Spleen (tissue), 11 donors: Measurements from ENCODE around the gene CSNK1E. TPM values are rescaled to one million over a fixed set of nuclear protein-coding genes. Genes with fewer than 3 reads are reported as not detected.

Experiments used
- DNase-seq: peaks from one replicate; pipeline ENCODE4 v3.0.0-alpha.2; 2020
- H3K27ac ChIP-seq, 8 donors: fragments of 200-600 bp; sonication (generic) in 7 of 8; 1 replicate in 4 of 8; 2 replicates in 4 of 8; pipeline versions ENCODE4 v1.5.0 to v1.8.0; 2016 to 2021; ENCODE audit warnings: inconsistent platforms in 4 of 8, mild to moderate bottlenecking in 4 of 8, moderate library complexity in 1 of 8
- H3K27me3 ChIP-seq, 7 donors: fragments of 200-600 bp; sonication (generic) in 6 of 7; replicated peaks in 1 of 7; 1 replicate in 4 of 7; 2 replicates in 3 of 7; pipeline versions ENCODE4 v1.5.0 to v1.8.0; 2016 to 2021; ENCODE audit warnings: inconsistent platforms in 3 of 7, mild to moderate bottlenecking in 1 of 7
- H3K36me3 ChIP-seq, 6 donors: fragments of 200-600 bp; sonication (generic) in 5 of 6; 1 replicate in 4 of 6; 2 replicates in 2 of 6; pipeline versions ENCODE4 v1.5.0 to v1.8.0; 2016 to 2021; ENCODE audit warnings: inconsistent platforms in 2 of 6
- H3K4me1 ChIP-seq, 6 donors: fragments of 200-600 bp; sonication (generic) in 5 of 6; 1 replicate in 3 of 6; 2 replicates in 3 of 6; pipeline versions ENCODE4 v1.5.0 to v1.8.0; 2016 to 2021; ENCODE audit warnings: inconsistent platforms in 3 of 6
- H3K4me3 ChIP-seq, 8 donors: fragments of 200-600 bp; sonication (generic) in 7 of 8; 1 replicate in 4 of 8; 2 replicates in 4 of 8; pipeline versions ENCODE4 v1.5.0 to v1.8.0; 2016 to 2021; ENCODE audit warnings: inconsistent platforms in 4 of 8, mild to moderate bottlenecking in 4 of 8, moderate library complexity in 2 of 8
- H3K9me3 ChIP-seq, 8 donors: fragments of 200-600 bp; sonication (generic) in 7 of 8; 1 replicate in 4 of 8; 2 replicates in 4 of 8; pipeline versions ENCODE4 v1.5.0 to v1.8.0; 2016 to 2021; ENCODE audit warnings: inconsistent platforms in 4 of 8
- POLR2A ChIP-seq, 3 donors: fragments of 450-650 bp; IDR thresholded peaks; one replicate each; pipeline ENCODE4 v1.5.1; 2017; ENCODE audit warnings: antibody characterized with exemption in 3 of 3, mild to moderate bottlenecking in 1 of 3
- POLR2AphosphoS5 ChIP-seq, 3 donors: sonication (generic); formaldehyde crosslinking; IDR thresholded peaks; one replicate each; pipeline ENCODE4 v1.5.1; 2017; ENCODE audit warnings: antibody characterized with exemption in 3 of 3
- WGBS, 5 donors: extraction: QIAGEN DNeasy Blood & Tissue Kit in 3 of 5; methylation state at CpG; one replicate each; pipeline versions ENCODE4 v1.1.5 to v1.1.7; 2013 to 2018; 5-methylcytosine and 5-hydroxymethylcytosine counted together
- intact Hi-C: fragments of 100-400 bp; cut with DNase I; formaldehyde crosslinking; loops from one replicate; pipeline ENCODE4 v1.15.0; 2023; ENCODE audit warnings: low total_unique reads
- polyA plus RNA-seq, 3 donors: library from polyadenylated mRNA; stranded (reverse); fragments of 200-250 nt; gene quantifications; one replicate each; pipeline ENCODE4 v1.2.1, GENCODE V29; 2013
- total RNA-seq, 7 donors: library from RNA; depleted of rRNA in 3 of 7; stranded (reverse); fragments of >200 nt in 3 of 7; fragmentation: NEBNext Ultra II Directional in 4 of 7; extraction: Animal tissue kit (Norgen Biotek cat#: 25700) in 4 of 7; gene quantifications; one replicate each; pipeline versions ENCODE4 v1.1.0 to v1.2.1, GENCODE V29; 2016 to 2021
- TF ChIP-seq, protein P1 (sequence below), 11 experiments: fragments of 200-600 bp in 7 of 11; fragments of 450-650 bp in 4 of 11; sonication (generic) in 4 of 11; IDR thresholded peaks in 8 of 11; conservative IDR thresholded peaks in 3 of 11; 1 replicate in 7 of 11; 2 replicates in 4 of 11; pipeline versions ENCODE4 v1.4.0 to v1.8.0; 2016 to 2021; ENCODE audit warnings: antibody characterized with exemption in 11 of 11, inconsistent platforms in 4 of 11, mild to moderate bottlenecking in 1 of 11
- donor health status: healthy with polysubstance abuse.
- donor health status: DM: no; HTN: no; CAD: no; lungs with moderate emphysema.
- donor health status: DM: no; HTN: no; CAD: no.
- donor health status: Bipolar disorder and iron deficiency.
- donor health status: healthy.
- donor health status: DM: no; HTN: no; CAD: no.
- donor health status: DM: yes; HTN: yes; CAD: no.

The CSNK1E gene
- total and polyA plus RNA-seq, 10 donors = 32.8 to 157 (median 103) TPM

DNA sequence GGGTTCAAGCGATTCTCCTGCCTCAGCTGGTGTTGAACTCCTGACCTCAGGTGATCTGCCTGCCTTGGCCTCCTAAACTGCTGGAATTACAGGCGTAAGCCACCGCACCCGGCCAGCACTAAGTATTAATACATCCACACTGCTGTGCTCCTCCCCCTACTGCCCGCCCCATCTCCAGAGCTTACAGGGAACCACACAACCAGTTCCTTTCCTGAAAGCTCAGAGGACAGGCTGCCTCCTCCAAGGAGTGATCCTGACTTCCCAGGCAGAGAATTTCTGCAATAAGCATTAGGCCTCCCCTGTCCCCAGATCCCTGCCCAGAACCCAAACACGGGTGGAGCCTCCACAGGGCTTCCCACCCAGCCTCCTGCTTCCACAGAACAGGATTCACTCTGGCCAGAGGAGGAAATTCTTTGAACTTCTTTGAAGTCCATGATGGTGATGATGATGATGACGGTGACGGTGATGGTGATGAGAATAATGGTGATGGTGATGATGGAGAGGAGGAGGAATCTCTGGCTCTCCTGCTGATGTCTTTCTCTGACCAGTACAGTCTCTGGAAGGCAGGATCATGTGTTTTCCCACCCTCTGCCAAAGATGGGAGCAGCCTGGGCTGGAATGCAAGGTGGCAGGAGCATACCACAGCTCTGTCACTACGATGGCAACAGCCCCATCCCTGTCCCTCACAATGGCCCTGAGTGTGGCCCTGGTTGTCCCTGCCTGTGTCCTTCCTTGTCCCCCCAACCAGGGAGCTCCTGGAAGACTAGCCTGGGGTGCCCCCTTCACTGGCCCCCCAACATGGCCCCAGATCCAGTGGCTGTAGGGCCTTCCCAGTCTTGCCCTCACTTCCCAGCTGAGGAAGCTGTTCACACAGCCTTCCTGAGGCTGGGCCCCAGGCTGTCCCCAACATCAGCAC lies 33.5 kb upstream of the CSNK1E start:
- peak; percentile 34 for DNase-seq
- 86 to 93% (median 89%) methylated on average over 9 of the region's 9 CpGs for WGBS, 5 donors
- Histone ChIP-seq H3K36me3 (peaks cover 0 to 38% (median 6%) of the 10 kb centered on the region in 6 donors), H3K4me1 (peaks cover 0 to 15% (median 8%) of the 10 kb centered on the region in 6 donors), H3K4me3 (no peak overlapping the region), H3K27ac (no peak overlapping the region), H3K9me3 (no peaks in the 10 kb centered on the region), H3K27me3 (peaks cover 0 to 15% (median 0%) of the 10 kb centered on the region in 7 donors)
- intact Hi-C loops = loop anchor here (5.0 kb wide), 2 partner anchors 238 to 298 kb away; partner anchors contain the start of gene BAIAP2L2
- TF ChIP-seq, protein P1, sequence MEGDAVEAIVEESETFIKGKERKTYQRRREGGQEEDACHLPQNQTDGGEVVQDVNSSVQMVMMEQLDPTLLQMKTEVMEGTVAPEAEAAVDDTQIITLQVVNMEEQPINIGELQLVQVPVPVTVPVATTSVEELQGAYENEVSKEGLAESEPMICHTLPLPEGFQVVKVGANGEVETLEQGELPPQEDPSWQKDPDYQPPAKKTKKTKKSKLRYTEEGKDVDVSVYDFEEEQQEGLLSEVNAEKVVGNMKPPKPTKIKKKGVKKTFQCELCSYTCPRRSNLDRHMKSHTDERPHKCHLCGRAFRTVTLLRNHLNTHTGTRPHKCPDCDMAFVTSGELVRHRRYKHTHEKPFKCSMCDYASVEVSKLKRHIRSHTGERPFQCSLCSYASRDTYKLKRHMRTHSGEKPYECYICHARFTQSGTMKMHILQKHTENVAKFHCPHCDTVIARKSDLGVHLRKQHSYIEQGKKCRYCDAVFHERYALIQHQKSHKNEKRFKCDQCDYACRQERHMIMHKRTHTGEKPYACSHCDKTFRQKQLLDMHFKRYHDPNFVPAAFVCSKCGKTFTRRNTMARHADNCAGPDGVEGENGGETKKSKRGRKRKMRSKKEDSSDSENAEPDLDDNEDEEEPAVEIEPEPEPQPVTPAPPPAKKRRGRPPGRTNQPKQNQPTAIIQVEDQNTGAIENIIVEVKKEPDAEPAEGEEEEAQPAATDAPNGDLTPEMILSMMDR (IDR thresholded peaks at IDR 0.05 in 8 of 11, conservative IDR thresholded peaks at IDR 0.05 in 3 of 11) = no peak
- TF ChIP-seq POLR2AphosphoS5 (IDR thresholded peaks at IDR 0.05) (no peak), POLR2A (IDR thresholded peaks at IDR 0.05) (no peak)

DNA sequence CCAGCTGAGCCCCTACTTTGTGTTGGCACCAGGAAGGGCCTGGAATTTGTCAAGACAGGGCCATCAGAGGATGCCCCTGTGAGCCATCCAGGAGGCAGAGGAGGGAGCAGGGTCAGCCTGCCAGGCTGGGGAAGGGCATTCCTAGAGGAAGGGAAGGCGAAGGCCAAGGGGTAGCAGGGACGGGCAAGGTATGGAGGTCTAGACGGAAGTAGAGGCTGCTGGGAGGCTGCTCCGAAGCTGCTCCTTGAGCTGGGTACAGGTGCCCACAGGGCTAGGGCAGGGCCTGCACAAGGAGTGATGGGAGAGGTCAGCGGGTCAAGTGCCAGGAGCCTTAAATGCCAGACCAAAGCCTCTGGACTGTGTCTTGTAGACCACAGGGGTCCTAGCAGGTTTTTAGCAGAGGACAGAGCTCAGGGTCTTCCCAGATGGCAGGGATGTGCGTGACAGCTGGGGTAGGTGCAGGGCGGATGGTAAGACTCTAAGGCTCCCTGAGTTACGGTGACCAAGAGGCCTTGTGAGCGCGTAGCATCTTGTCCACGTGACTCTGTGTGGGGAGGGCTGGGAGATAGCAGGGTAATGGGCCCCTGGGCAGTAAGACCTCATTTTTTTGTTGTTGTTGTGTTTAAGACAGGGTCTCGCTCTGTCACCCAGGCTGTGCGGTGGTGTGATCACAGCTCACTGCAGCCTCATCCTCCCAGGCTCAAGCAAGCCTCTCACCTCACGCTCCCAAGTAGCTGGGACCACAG lies 31.7 kb upstream of the CSNK1E start:
- H3K27ac ChIP-seq = no peak overlapping the region
- WGBS, 5 donors = 79 to 90% (median 84%) methylated on average over 14 of the region's 14 CpGs
- peaks cover 0 to 21% (median 0%) of the 10 kb centered on the region in 6 donors for H3K36me3 ChIP-seq
- no peak for TF ChIP-seq POLR2AphosphoS5 (IDR thresholded peaks at IDR 0.05)
- TF ChIP-seq POLR2A (IDR thresholded peaks at IDR 0.05) = no peak
- TF ChIP-seq, protein P1 (IDR thresholded peaks at IDR 0.05 in 8 of 11, conservative IDR thresholded peaks at IDR 0.05 in 3 of 11) = no peak
- H3K9me3 ChIP-seq = no peaks in the 10 kb centered on the region
- intact Hi-C loops = no loop called here
- H3K4me3 ChIP-seq = no peak overlapping the region
- peaks cover 0 to 14% (median 8%) of the 10 kb centered on the region in 6 donors for H3K4me1 ChIP-seq
- peak; percentile 56 for DNase-seq
- peaks cover 0 to 19% (median 0%) of the 10 kb centered on the region in 7 donors for H3K27me3 ChIP-seq

DNA sequence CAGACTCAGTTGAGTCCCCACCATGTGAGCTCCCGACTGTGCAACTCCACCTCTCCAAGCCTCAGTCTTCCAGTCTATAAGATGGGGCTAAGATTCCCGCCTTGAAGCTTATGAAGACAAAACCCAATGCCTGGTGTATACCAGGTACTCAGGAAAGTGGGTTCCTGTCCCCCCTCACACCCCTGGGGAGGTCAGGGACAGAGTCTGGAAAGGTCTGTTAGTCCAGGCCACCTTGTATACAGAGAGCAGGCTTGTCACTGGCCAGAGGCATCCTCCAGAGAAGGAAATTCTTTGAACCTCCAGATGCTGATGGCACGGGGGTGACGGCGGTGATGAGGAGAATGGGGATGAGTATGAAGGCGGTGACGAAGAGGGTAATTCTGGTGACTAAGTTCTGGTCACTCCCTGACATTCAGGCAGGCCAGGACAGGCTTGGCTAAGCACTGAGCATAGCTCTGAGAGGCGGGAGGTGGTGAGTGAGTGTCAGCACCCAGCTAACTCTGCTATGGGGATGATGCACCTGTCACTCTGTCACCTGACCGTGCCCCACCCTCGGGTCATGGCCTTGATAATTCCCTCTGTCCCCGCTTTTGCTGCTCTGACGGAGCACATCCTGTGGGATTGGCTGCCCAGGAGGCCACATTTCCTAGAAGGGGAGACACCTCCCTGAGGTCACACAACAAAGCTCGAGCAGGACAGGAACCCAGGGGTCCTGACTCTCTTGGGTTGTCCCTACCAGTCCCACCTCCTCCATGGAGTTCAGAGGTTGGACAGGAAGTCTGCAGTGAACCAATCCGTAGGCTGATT lies 30.9 kb upstream of the CSNK1E start:
- 68 to 81% (median 72%) methylated on average over 13 to 14 of the region's 14 CpGs for WGBS, 5 donors
- Histone ChIP-seq H3K27ac (no peak overlapping the region), H3K27me3 (peaks cover 0 to 19% (median 0%) of the 10 kb centered on the region in 7 donors), H3K4me3 (no peak overlapping the region), H3K36me3 (peaks cover 0 to 15% (median 0%) of the 10 kb centered on the region in 6 donors), H3K4me1 (peaks cover 0 to 6% (median 4%) of the 10 kb centered on the region in 6 donors), H3K9me3 (no peaks in the 10 kb centered on the region)
- TF ChIP-seq POLR2AphosphoS5 (IDR thresholded peaks at IDR 0.05) = peak in 2 of 3 donors; percentile 19 to 26
- no peak for TF ChIP-seq POLR2A (IDR thresholded peaks at IDR 0.05)
- TF ChIP-seq, protein P1 (IDR thresholded peaks at IDR 0.05 in 8 of 11, conservative IDR thresholded peaks at IDR 0.05 in 3 of 11) = no peak
- peak; percentile 46 for DNase-seq
- intact Hi-C loops = no loop called here
